22Rv1 (cell line): ENCODE data around the gene HMGN4.

Experiments used
- H3K27ac ChIP-seq: fragments of 450-650 bp; 2 replicates; pipeline ENCODE4 v1.5.1; 2017
- ZFX ChIP-seq: fragments of 450-650 bp; IDR thresholded peaks from 2 replicates; pipeline ENCODE4 v1.6.1; 2017; ENCODE audit warnings: antibody characterized with exemption, borderline replicate concordance
- TF ChIP-seq, protein P1 (sequence below): fragments of 450-650 bp; IDR thresholded peaks from 2 replicates; pipeline ENCODE4 v1.5.1; 2017; ENCODE audit warnings: mild to moderate bottlenecking

The HMGN4 gene

DNA sequence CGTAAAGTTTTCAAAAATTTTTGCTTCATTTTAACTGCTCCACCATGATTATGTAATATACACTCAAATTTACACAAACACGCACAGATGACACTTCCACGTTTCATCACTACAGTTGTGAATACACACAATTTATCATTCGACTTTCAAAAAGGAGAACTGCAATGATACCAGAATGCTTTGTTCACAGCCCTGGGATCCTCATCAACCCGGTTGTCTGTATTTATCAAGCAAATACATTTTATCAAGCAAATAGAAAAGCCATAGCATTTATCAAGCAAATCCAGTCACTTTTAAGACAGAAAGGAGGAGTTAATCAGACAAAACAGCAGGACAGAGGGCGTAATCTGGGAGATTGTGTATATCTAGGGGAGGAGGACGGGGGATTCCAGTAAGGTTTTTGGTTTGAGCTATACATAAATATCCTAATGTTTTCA, 38.3 kb downstream of the HMGN4 start:
- TF ChIP-seq ZFX, result no peak
- TF ChIP-seq, protein P1, sequence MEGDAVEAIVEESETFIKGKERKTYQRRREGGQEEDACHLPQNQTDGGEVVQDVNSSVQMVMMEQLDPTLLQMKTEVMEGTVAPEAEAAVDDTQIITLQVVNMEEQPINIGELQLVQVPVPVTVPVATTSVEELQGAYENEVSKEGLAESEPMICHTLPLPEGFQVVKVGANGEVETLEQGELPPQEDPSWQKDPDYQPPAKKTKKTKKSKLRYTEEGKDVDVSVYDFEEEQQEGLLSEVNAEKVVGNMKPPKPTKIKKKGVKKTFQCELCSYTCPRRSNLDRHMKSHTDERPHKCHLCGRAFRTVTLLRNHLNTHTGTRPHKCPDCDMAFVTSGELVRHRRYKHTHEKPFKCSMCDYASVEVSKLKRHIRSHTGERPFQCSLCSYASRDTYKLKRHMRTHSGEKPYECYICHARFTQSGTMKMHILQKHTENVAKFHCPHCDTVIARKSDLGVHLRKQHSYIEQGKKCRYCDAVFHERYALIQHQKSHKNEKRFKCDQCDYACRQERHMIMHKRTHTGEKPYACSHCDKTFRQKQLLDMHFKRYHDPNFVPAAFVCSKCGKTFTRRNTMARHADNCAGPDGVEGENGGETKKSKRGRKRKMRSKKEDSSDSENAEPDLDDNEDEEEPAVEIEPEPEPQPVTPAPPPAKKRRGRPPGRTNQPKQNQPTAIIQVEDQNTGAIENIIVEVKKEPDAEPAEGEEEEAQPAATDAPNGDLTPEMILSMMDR, result no peak
- H3K27ac ChIP-seq, result no peak overlapping the region

DNA sequence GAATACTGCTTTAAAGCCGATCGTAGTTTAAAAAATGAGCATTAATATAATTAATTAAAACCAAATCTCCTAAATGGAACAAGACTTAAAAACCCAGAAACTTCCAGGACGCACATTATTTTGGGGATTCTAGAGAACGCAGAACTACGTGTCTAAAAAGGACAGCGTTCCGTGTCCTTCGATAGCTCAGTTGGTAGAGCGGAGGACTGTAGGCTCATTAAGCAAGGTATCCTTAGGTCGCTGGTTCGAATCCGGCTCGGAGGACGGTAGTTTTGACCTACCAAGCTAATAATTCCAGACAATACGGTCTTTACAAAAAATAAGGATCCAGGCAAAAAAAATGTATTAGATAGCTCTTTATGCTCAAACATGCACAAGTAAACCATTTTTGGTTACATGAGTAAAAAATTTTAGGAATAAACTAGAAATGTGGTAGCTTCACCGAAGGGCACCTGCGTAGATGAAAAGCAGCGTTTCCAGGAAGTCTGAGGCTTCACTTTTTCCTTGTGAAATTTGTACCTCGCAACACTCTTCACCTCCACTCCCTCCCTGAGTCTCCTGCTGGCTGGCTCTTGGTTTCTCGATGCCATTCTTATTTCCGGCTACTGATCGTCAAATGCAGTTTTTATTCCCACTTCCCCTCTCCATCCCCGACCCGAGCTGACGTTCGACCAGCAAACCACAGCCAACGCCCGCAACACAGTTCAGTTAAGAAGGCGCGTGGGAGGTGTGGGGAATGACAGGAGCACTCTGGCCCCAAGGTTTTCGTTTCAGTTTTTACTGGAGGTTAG, 39.0 kb downstream of the HMGN4 start:
- TF ChIP-seq ZFX, result no peak
- TF ChIP-seq, protein P1, result no peak
- H3K27ac ChIP-seq, result no peak overlapping the region

DNA sequence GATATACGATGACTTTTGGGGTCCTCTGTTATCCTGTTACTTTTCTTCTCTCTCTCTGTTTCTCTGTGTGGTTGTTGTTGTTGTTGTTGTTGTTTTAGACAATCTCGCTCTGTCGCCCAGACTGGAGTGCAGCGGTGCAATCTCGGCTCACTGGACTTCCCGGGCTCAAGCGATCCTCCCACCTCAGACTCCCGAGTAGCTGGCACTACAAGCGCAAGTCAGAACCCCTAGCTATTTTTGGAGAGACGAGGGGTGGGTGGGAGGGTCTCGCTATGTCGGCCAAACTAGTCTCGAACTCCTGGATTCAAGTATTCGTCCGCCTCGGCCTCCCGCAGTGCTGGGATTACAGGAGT, 39.5 kb downstream of the HMGN4 start:
- TF ChIP-seq, protein P1, result no peak
- no peak for TF ChIP-seq ZFX
- H3K27ac ChIP-seq, result no peak overlapping the region

DNA sequence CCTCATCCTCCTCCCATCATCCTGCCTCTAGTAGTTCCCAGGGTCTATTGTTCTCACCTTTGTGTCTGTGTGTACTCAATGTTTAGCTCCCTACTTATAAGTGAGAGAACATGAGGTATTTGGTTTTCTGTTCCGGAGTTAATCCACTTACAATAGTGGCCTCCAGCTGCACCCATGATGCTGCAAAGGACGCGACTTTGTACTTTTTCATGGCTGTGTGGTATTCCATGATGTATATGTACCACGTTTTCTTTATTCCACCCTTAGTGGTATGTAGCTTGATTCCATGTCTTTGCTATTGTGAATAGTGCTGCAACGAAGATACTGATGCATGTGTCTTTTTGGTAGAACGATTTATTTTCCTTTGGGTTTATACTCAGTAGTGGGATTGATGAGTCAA, 40.1 kb downstream of the HMGN4 start:
- no peak overlapping the region for H3K27ac ChIP-seq
- no peak for TF ChIP-seq ZFX
- TF ChIP-seq, protein P1, result no peak

DNA sequence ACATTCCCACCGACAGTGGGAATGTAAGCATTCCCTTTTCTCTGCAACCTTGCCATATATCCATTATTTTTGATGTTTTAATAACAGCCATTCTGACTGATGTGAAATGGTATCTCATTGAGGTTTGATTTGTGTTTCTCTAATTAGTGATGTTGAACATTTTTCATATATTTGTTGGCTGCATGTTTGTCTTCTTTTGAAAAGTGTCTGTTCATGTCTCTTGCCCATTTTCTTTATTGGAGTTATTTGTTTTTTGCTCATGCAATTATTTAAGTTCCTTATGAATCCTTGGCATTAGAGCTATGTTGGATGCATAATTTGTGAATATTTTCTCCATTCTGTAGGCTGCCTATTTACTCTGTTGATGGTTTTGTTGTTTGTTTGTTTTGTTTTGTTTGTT, 40.6 kb downstream of the HMGN4 start:
- H3K27ac ChIP-seq, result no peak overlapping the region
- TF ChIP-seq, protein P1, result no peak
- TF ChIP-seq ZFX, result no peak

DNA sequence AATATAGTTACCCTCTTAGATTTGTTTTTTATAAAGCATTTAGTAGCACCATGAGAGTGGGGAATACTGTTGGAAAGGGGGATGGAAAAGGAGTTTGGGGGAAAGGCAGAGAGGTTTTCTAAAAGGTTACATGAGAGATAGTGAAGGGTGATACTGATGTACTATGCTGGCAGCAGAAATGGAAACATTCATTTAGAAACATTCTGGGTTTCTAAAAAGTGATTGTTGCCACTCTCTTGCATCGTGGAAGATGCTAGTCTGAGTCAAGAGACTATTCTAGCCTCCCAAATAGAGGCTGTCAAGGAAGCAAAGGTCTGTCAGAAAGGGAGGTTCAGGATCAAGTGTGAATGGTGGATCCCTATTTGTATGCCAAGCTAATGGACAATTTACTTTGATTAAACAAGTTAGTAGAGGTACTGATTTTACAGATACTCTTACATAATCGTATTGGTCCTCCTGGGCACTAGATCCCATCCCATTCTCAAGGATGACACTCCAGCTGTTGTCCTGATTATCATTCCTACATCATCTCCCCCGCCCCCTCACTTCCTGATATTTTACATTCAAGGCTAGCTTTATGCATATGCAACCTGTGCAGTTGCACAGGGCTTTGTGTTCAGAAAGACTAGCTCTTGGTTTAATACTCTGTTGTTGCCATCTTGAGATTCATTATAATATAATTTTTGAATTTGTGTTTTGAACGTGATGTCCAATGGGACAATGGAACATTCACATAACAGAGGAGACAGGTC, 43.2 kb downstream of the HMGN4 start:
- TF ChIP-seq, protein P1, result no peak
- no peak overlapping the region for H3K27ac ChIP-seq

DNA sequence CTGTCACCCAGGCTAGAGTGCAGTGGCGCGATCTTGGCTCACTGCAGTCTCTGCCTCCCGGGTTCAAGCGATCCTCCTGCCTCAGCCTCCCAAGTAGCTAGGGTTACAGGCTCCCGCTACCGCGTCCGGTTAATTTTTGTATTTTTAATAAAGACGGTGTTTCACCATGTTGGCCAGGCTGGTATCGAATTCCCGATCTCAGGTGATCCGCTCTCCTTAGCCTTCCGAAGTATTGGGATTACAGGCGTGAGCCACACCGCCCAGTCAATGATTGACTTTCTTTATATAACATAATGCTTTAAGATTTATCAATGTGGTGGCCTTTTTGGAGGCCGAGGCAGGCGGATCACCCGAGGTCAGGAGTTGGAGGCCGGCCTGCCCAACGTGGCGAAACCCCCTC, 50.8 kb downstream of the HMGN4 start:
- no peak overlapping the region for H3K27ac ChIP-seq
- no peak for TF ChIP-seq ZFX
- TF ChIP-seq, protein P1, result no peak
